Activated effector memory CD4-positive, alpha-beta T cell treated with anti-CD3 and anti-CD28 coated beads, Interleukin-2, amount 50 U/mL, for 16 hours (primary cell): Measurements from ENCODE around the gene PRKCG.

Experiments
- DNase-seq: peaks from one replicate; pipeline ENCODE4 v3.0.0-alpha.2; 2020

PRKCG gene

GRCh38 chr19:53900191-53900860, 18.3 kb downstream of the PRKCG start:
- DNase-seq, result no peak

DNA sequence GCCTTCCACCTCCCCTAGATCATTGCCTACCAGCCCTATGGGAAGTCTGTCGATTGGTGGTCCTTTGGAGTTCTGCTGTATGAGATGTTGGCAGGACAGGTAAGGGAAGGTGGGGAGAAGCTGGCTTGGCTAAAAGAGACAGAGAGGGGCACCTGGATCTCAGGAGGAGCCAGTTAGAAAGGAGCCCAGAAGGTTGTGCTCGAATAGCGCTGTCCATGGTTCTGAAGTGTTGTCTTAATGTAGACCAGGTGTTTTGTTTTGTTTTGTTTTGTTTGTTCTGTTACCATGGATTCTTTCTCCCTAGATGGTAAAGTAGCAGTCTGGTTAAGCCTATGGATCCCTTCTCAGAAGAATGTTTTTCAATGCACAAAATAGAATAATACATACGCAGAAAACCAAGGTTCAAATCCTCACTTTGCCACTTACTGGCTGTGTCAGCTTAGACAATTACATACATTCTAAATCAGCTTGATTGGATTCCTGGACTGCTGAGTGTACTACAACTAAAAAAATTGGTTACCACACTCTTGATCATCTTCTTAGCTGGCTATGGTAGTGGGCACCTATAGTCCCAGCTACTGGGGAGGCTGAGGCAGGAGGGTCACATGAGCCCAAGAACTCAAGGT, 21.2 kb downstream of the PRKCG start:
- DNase-seq, result peak; percentile 68

- no peak for DNase-seq
Observed at GRCh38 chr19:53904909-53905308, 22.9 kb downstream of the PRKCG start.

DNA sequence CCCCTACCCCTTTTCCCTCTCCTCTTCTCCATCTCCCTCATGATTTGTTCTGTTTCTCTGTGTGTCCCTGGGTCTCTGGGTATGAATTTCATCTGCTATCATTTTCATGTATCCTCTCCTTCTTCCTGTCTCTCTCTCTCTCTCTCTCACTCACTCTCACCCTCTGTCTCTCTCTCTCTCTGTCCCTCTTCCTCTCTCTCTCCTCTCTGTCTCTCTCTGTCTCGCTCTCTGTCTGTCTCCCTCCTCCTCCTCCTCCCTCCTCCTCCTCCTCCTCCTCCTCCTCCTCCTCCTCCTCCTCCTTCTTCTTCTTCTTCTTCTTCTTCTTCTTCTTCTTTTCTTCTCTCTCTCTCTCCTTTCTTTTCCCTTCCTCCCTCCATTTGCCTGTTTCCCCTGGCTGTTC, 23.8 kb downstream of the PRKCG start:
- no peak for DNase-seq

DNA sequence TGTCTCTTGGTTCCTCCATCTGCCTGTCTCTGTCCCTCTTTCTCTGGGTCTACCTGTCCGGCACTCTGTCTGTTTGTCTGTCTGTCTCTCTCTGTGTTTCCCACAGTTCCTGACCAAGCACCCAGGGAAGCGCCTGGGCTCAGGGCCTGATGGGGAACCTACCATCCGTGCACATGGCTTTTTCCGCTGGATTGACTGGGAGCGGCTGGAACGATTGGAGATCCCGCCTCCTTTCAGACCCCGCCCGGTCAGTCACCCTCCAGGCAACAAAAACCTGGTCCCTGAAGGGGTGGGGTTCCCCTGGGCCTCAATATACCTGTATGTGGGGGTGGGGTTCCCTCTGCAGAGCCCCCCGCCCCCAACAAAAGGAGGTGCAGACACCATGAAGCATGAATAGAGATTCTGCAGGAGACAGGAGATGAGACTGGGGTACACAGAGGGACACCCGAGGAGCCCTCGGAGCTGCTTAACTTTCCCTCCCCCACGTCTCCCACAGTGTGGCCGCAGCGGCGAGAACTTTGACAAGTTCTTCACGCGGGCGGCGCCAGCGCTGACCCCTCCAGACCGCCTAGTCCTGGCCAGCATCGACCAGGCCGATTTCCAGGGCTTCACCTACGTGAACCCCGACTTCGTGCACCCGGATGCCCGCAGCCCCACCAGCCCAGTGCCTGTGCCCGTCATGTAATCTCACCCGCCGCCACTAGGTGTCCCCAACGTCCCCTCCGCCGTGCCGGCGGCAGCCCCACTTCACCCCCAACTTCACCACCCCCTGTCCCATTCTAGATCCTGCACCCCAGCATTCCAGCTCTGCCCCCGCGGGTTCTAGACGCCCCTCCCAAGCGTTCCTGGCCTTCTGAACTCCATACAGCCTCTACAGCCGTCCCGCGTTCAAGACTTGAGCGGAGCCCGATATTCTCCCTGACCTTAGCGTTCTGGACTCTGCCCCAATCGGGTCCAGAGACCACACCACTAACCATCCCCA, 24.5 kb downstream of the PRKCG start:
- DNase-seq, result peak; percentile 87

DNA sequence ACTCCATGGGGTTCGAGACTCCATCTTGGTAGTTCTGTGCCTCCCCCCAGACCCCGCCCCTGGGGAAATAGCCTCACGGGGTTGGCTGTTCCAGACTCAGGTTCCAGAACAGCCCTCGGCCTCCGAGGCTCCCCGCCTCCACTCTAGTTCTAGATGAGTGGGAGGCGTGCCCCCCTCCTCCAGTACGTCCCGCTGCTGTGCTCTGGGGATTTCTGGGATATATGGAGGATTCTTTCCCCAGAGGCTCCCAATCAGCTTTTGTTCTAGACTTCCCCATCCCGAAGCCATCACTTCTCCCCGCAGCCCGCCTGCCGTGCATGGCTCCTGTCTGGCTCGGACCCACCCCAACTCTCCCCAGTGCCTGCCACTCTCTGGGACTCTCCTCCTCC, 25.2 kb downstream of the PRKCG start:
- DNase-seq, result no peak

GRCh38 chr19:53907690-53908089, 25.7 kb downstream of the PRKCG start:
- no peak for DNase-seq

DNA sequence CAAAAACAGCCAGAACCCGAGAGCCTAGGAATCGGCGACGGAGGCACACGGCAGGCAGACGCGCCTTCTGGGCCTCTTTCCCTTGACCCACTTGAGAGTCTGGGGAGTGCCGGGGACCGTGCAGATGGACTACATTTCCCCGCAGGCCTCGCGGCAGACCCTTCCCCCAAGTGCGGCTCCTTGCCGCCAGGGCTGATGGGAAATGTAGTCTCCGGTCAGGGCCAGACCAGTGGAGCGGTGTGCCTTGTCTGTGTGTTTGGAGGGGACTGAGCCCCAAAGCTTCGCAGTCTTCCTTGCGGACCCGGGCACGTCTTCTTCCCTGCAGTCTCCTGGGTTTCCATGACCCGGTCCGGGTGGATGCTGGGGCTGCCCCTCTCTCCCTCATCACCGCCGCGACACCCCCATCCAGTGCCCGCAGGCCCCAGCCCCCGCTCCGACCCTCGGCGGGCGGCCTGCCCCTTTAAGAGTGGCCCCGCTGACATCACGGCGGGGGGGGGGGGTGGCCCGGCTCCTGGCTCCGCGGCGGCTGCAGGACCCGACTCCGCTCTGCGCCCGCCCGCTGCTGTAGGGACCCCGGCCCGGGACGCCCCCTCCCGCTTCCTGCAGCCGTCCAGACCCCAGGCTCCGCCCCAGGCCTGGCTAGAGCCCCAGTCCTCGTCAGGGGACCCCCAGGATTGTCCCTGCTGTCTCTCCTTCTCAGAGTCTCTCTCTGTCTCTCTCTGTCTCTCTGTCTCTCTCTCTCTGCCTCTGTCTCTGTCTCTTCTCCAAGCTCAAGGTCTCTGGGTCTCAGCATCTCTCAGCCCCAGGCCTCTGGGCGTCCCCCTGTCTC, 26.3 kb downstream of the PRKCG start:
- DNase-seq, result peak; percentile 78

DNA sequence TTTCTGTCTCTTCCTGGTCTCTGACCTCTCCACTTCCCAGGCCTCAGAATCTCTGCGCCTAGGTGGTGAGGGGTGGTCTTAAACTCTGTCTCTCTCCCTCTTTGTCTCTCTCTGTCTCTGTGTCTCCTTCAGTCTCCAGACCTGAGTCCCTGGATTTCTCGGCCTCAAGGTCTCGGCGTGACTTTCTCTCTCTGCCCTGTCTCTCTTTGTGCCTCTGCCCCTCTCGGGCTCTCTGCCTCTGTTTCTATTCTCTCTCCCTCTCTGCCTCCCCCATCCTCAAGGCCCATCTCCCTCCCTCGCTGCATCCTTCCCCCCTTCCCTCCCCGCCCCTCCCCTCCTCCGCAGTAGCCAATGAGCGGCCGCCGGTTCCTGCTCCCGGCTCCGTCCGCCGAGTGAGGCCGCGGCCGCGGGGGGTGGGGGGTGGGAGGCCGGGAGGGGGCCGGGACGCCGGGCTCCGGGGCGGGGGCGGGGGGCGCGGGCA, 27.0 kb downstream of the PRKCG start, which contains the start of gene CACNG7:
Gene CACNG7, plus strand, starts transcription at position 344 of the 481 bp plus-strand sequence. CDS start 3,554 bp downstream, outside the sequence.
- DNase-seq, result no peak

DNA sequence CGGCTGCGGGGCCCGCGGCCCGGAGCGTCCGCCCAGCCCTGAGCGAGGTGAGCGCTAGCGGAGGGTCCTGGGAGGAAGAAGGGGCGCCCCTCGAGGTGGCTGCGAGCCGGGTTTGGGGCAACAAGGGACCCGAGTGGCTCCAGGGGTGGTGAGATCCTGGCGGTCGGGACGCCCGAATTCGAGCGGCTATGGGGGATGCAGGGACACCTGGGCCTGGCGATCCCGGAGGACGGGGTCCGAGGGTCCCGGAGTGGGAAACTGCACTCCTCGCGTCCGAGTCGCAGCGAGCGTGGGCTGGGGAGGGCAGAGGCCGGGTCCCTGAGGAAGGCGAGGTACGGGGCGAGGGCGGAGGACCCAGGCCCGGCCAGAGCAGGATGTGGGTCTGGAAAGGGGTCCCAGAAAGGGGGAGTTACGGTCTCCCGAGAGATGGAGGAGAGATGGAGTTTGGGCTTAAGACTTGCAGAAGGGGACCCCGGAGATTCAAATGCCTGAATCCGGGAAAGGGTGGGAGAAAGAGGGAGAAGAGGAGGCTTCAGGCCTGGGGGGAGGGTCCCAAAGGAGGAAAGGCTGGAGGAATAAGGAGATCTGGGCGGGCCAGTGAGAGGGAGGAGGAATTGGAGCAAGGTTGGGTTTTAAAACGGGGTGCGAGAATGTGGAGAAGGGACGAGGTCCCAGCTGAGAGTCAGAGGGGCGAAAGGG, 27.6 kb downstream of the PRKCG start:
- DNase-seq, result no peak

DNA sequence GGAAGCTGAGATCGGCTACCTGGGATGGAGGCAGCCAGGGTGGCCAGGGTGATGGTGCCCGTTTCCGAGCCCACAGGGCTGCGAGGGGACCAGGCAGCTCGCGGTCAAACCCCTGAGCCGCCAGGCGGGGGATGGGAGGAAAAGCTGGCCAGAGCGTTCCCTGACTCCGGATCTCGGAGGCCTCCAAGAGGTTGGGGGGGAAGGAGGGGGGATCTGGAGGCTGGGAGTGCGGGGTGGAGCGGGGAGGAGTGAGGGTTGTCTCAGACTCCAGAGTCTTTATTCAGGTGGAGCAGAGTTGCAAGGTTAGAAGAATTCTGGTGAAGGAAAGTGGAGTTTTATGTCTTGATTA, 28.1 kb downstream of the PRKCG start:
- DNase-seq, result no peak

- DNase-seq, result no peak
Observed at GRCh38 chr19:53912653-53913052, 30.7 kb downstream of the PRKCG start.

DNA sequence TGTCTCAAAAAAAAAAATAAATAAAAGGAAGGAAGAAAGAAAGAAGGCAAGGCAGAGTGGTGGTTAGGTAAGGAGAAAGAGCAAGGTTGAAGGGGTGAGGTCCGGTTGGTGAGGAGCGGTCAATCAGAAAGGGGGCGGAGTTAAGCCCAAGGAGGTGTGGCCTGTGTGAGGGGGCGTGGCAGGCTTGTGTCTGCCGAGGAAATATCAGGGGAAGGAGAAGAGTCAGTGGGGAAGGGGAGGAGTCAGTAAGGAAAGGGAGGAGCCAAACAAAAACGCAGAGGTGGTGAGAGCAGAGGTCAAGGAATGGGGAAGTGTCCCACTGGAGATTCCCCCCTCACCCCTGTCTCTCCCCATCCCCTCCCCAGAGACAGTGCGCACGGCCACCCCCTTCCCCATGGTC, 33.0 kb downstream of the PRKCG start:
- no peak for DNase-seq

DNA sequence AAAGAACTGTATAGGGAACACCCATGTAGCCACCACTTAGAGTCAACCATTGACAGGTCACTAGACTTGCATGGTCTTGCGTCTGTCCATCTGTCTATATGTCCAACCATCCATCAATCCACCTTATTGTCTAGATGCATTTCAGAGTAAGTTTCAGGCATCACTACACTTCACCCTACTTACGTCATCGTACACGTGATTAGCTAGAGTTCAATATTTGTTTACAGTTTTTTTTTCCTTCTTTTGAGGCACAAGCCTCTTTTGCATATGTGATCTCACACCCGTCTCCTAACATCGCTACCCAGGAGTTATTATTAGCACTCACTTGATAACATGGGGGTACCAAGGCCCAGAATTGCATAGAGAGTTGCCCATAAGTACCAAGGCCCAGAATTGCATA, 34.0 kb downstream of the PRKCG start:
- no peak for DNase-seq

DNA sequence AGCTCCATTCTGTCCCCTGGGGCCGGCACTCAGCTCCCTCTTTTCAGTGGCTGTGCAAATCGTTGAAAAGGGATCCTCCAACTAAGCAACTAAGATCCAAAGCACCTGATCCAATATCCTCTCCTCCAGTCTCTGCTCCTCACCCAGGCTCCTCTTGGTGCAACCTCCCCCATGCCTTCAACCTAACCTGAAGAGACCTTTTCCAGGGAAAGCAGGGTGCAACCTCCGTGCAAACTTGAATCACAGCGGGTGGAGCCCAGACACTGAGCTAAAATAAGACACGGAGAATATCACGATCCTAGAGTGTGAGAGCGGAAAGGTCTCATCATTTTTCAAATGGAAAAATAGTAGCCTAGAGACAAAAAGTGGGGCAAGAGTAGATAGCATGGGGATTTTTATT, 35.4 kb downstream of the PRKCG start:
- no peak for DNase-seq

DNA sequence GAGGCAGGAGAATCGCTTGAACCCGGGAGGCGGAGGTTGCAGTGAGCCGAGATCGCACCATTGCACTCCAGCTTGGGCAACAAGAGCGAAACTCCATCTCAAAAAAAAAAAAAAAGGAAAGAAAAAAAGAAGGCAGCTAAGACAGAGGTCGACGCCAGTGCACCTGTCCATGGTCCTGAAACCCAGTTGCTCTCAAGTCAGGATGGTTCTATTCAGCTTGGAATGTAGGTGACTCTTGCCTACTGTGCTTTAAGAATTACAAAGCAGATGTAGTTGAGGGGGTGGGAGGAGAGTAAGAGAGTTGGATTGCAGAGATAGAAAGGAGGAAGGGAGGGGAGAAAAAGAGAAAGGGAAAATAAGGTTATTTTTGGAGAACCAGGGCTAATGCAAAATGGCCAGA, 45.7 kb downstream of the PRKCG start:
- DNase-seq, result no peak

DNA sequence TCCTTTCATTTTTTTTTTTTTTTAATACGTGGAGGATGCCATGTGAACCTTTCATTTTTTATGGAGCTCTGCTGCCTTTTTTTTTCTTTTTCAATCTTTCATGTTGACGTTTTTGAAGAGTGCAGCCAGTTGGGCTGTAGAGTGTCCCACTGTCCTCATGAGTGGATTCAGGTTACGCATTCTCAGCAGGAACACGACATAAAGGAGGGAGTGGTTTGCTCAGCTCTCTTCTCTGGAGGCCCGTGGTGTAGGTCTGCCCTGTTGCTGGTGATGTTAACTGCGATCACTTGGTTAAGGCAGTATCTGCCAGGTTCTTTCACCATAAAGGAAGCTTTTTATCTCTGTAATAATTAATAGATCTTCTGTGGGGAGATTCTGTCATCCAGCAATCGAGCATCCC, 54.0 kb downstream of the PRKCG start:
- DNase-seq, result no peak

- no peak for DNase-seq
Observed at GRCh38 chr19:53942001-53942786, 60.2 kb downstream of the PRKCG start.

DNA sequence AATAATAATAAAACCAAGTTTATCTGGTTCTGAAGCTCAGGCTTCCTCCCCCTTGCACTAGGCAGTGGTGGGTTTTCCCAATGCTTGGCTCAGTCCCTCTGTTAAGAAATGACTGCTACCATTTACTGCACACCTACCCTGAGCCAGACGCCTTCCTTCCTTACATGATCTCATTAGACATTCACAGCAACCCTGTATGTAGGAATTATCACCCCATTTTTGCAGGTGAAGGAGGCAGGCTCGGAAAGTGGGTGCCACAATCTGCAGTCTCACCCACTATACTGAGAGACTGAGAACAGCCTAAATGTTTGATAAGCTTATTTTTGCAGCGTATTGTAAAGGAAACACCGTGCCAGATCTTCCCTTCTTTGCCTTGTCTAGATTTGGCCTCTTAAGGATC, 62.4 kb downstream of the PRKCG start:
- DNase-seq, result no peak

GRCh38 chr19:53944933-53945332, 62.9 kb downstream of the PRKCG start:
- no peak for DNase-seq

- DNase-seq, result no peak
Observed at GRCh38 chr19:53945441-53945840, 63.4 kb downstream of the PRKCG start.
